Measurements from ENCODE around the gene SLC28A1.

GRCh38 chr15:84987949-84988624 lies 103.6 kb downstream of the SLC28A1 start:
- TF ChIP-seq CTCF (IDR thresholded peaks at IDR 0.05; ENCODE audit: borderline replicate concordance, extremely low read depth, low read length, poor library complexity, severe bottlenecking) (no peak), EZH2 (IDR thresholded peaks at IDR 0.05; ENCODE audit: borderline replicate concordance, low read depth, low read length, severe bottlenecking) (no peak)

Data from DND-41 (cell line).